HEK293 (cell line): ENCODE results near the gene METTL3.

Experiments used
- CTCF ChIP-seq: fragments of 450-650 bp; formaldehyde crosslinking; IDR thresholded peaks from 2 replicates; pipeline ENCODE4 v1.5.1; 2016; ENCODE audit warnings: missing biosample characterization, missing genetic modification characterization
- INSM2 ChIP-seq: fragments of 450-650 bp; formaldehyde crosslinking; IDR thresholded peaks from 2 replicates; pipeline ENCODE4 v1.5.1; 2016; ENCODE audit warnings: missing biosample characterization, missing genetic modification characterization
- TCF7L2 ChIP-seq: IDR thresholded peaks from 2 replicates; pipeline ENCODE4 v1.6.1; 2011; ENCODE audit warnings: low read depth, mild to moderate bottlenecking, inconsistent platforms, low read length, moderate library complexity, borderline replicate concordance
- ZNF239 ChIP-seq: fragments of 450-650 bp; formaldehyde crosslinking; IDR thresholded peaks from 2 replicates; pipeline ENCODE4 v1.5.1; 2016; ENCODE audit warnings: missing biosample characterization, missing genetic modification characterization
- ZNF548 ChIP-seq: fragments of 450-650 bp; formaldehyde crosslinking; IDR thresholded peaks from 2 replicates; pipeline ENCODE4 v1.5.1; 2016; ENCODE audit warnings: missing biosample characterization, missing genetic modification characterization
- ZNF692 ChIP-seq: fragments of 450-650 bp; formaldehyde crosslinking; IDR thresholded peaks from 2 replicates; pipeline ENCODE4 v1.5.1; 2016; ENCODE audit warnings: missing biosample characterization, missing genetic modification characterization

- TF ChIP-seq ZNF692 (no peak), INSM2 (tag by site-specific recombination) (no peak), CTCF (tag by site-specific recombination) (no peak), ZNF548 (no peak), ZNF239 (no peak), TCF7L2 (no peak)
Observed at GRCh38 chr14:21486640-21487087, 24.5 kb downstream of the METTL3 start.
